Fibroblast of mammary gland (primary cell): ENCODE results near the gene ADH7.

ENCODE experiments used
- DNase-seq: peaks from one replicate; pipeline ENCODE4 v3.0.0-alpha.2; 2010; ENCODE audit warnings: low read depth
- H3K4me3 ChIP-seq: 2 replicates; pipeline ENCODE4 v1.5.1; 2011; ENCODE audit warnings: low read depth, mild to moderate bottlenecking, low read length, moderate library complexity; ENCODE audit not compliant: control insufficient read depth
- CTCF ChIP-seq: conservative IDR thresholded peaks from 2 replicates; pipeline ENCODE4 v1.5.1; 2011; ENCODE audit warnings: low read depth, low read length, inconsistent platforms; ENCODE audit not compliant: control insufficient read depth, insufficient read depth

Gene ADH7

GRCh38 chr4:99463566-99463965, 28.4 kb upstream of the ADH7 start:
- TF ChIP-seq CTCF = no peak
- no peak overlapping the region for H3K4me3 ChIP-seq
- no peak for DNase-seq

GRCh38 chr4:99462875-99463464, 27.8 kb upstream of the ADH7 start:
- TF ChIP-seq CTCF = peak; percentile 93
- peak; percentile 76 for DNase-seq
- no peak overlapping the region for H3K4me3 ChIP-seq

- no peak for TF ChIP-seq CTCF
- no peak for DNase-seq
- no peak overlapping the region for H3K4me3 ChIP-seq
These were observed 26.7 kb upstream of the ADH7 start for GRCh38 chr4:99461623-99462401.

- H3K4me3 ChIP-seq = no peak overlapping the region
- TF ChIP-seq CTCF = no peak
- DNase-seq = no peak
These were observed 24.5 kb upstream of the ADH7 start for GRCh38 chr4:99459546-99460042.

- DNase-seq = no peak
- TF ChIP-seq CTCF = no peak
- H3K4me3 ChIP-seq = no peak overlapping the region
These were observed 23.8 kb upstream of the ADH7 start for GRCh38 chr4:99458911-99459447.

- no peak overlapping the region for H3K4me3 ChIP-seq
- no peak for DNase-seq
- no peak for TF ChIP-seq CTCF
These were observed 22.5 kb upstream of the ADH7 start for GRCh38 chr4:99457676-99458075.
